SK-N-SH (cell line): Measurements from ENCODE around the gene DIP2A.

Experiments used
- EZH2phosphoT487 ChIP-seq: fragments of 200-600 bp; sonication (generic); IDR thresholded peaks from 2 replicates; pipeline ENCODE4 v1.6.1; 2017; ENCODE audit warnings: low read depth, mixed run types, mild to moderate bottlenecking, antibody characterized with exemption, moderate library complexity, borderline replicate concordance
- GABPA ChIP-seq: IDR thresholded peaks from 2 replicates; pipeline ENCODE4 v1.4.0; 2012; ENCODE audit warnings: low read depth, mild to moderate bottlenecking
- TF ChIP-seq, protein P1 (sequence below): fragments of 150-350 bp; IDR thresholded peaks from 2 replicates; pipeline ENCODE4 v1.6.1; 2017; ENCODE audit warnings: antibody characterized with exemption, low read length, low read depth, borderline replicate concordance

DNA sequence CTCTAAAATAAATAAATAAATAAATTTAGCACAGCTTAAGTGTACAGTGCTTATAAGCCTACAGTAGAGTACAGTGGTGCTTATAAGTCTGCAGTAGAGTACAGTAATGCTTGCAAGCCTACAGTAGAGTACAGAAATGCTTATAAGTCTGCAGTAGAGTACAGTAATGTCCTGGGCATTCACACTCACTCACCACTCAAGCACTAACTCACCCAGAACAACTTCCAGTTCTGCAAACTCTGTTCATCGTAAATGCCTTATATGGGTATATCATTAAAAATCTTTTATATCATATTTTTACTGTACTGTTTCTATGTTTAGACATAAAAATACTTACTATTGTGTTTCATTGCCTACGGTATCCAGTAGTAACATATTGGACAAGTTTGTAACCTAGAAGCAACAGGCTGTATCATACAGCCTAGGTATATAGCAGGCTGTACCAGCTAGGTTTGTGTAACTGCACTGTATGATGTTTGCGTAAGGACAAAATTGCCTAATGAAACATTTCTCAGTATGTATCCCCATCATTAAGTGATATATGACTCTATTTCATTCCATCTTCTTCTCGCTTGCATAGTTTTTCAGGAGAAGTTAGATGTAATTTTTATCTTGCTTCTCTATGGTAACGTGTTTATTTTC, 160.2 kb downstream of the DIP2A start:
- TF ChIP-seq EZH2phosphoT487 (no peak), GABPA (no peak)
- TF ChIP-seq, protein P1, sequence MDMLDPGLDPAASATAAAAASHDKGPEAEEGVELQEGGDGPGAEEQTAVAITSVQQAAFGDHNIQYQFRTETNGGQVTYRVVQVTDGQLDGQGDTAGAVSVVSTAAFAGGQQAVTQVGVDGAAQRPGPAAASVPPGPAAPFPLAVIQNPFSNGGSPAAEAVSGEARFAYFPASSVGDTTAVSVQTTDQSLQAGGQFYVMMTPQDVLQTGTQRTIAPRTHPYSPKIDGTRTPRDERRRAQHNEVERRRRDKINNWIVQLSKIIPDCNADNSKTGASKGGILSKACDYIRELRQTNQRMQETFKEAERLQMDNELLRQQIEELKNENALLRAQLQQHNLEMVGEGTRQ = no peak
